Neural cell (in vitro differentiated cells): Measurements from ENCODE around the gene ASCL2. TPM values are rescaled to one million over a fixed set of nuclear protein-coding genes. Genes with fewer than 3 reads are reported as not detected.
A peak's percentile ranks its signal among the peaks of the same experiment; 100 is the strongest.

Experiments used
- H2AFZ ChIP-seq: fragments of 200-600, 300-800 bp; sonication (generic), shearing (Covaris generic); 2 replicates; pipeline ENCODE4 v1.6.0; 2014; ENCODE audit warnings: low read depth, mild to moderate bottlenecking, antibody characterized with exemption, low read length, moderate library complexity
- H3F3A ChIP-seq: fragments of 200-600 bp; shearing (Covaris generic); 2 replicates; pipeline ENCODE4 v1.6.1; 2016; ENCODE audit warnings: mild to moderate bottlenecking, moderate library complexity, mixed read lengths, antibody characterized with exemption, low read length; ENCODE audit not compliant: insufficient read depth, poor library complexity, severe bottlenecking
- H3K27ac ChIP-seq: fragments of 200-600, 300-800 bp; sonication (generic), shearing (Covaris generic); 2 replicates; pipeline ENCODE4 v1.5.1; 2014; ENCODE audit warnings: mild to moderate bottlenecking, low read length, moderate library complexity
- H3K27me3 ChIP-seq: fragments of 300-800, 200-600 bp; sonication (generic), shearing (Covaris generic); 2 replicates; pipeline ENCODE4 v1.6.0; 2014; ENCODE audit warnings: mild to moderate bottlenecking, low read depth, low read length, moderate library complexity; ENCODE audit not compliant: insufficient read depth
- H3K36me3 ChIP-seq: fragments of 300-800, 200-600 bp; sonication (generic), shearing (Covaris generic); 2 replicates; pipeline ENCODE4 v1.5.1; 2014; ENCODE audit warnings: mild to moderate bottlenecking, antibody characterized with exemption, low read length, moderate library complexity; ENCODE audit not compliant: insufficient read depth
- H3K4me2 ChIP-seq: fragments of 300-800, 200-600 bp; sonication (generic), shearing (Covaris generic); 2 replicates; pipeline ENCODE4 v1.6.0; 2014; ENCODE audit warnings: mild to moderate bottlenecking, low read length
- H3K4me3 ChIP-seq: fragments of 300-800, 200-600 bp; sonication (generic), shearing (Covaris generic); 2 replicates; pipeline ENCODE4 v1.5.1; 2014; ENCODE audit warnings: mild to moderate bottlenecking, low read length, moderate library complexity
- H3K79me2 ChIP-seq: fragments of 200-600 bp; shearing (Covaris generic); replicated peaks from 2 replicates; pipeline ENCODE4 v1.6.0; 2014; ENCODE audit warnings: mild to moderate bottlenecking, low read length, moderate library complexity; ENCODE audit not compliant: insufficient read depth
- H3K9ac ChIP-seq: fragments of 300-800, 200-600 bp; sonication (generic), shearing (Covaris generic); 2 replicates; pipeline ENCODE4 v1.6.1; 2016; ENCODE audit warnings: mild to moderate bottlenecking, low read length, mixed read lengths
- H3K9me2 ChIP-seq: fragments of 200-600 bp; shearing (Covaris generic); 2 replicates; pipeline ENCODE4 v1.6.1; 2016; ENCODE audit warnings: mild to moderate bottlenecking, low read length, mixed read lengths; ENCODE audit not compliant: insufficient read depth
- H3K9me3 ChIP-seq: fragments of 200-600, 300-800 bp; sonication (generic), shearing (Covaris generic); 2 replicates; pipeline ENCODE4 v1.6.1; 2016; ENCODE audit warnings: mild to moderate bottlenecking, mixed run types, low read length, moderate library complexity, mixed read lengths
- H4K20me1 ChIP-seq: fragments of 200-600 bp; shearing (Covaris generic); 2 replicates; pipeline ENCODE4 v1.6.1; 2016; ENCODE audit warnings: mild to moderate bottlenecking, mixed run types; ENCODE audit not compliant: insufficient read depth
- EP300 ChIP-seq: fragments of 450-650 bp; conservative IDR thresholded peaks from 2 replicates; pipeline ENCODE4 v1.6.1; 2014; ENCODE audit warnings: antibody characterized with exemption, mild to moderate bottlenecking, moderate library complexity; ENCODE audit not compliant: poor library complexity, severe bottlenecking
- EZH2 ChIP-seq: fragments of 200-600, 300-800 bp; shearing (Covaris generic), sonication (generic); IDR thresholded peaks from 2 replicates; pipeline ENCODE4 v1.6.1; 2014; ENCODE audit warnings: antibody characterized with exemption, low read length, borderline replicate concordance, mild to moderate bottlenecking; ENCODE audit not compliant: insufficient read depth, poor library complexity, severe bottlenecking
- MXI1 ChIP-seq: fragments of 450-650 bp; conservative IDR thresholded peaks from 2 replicates; pipeline ENCODE4 v1.6.1; 2014; ENCODE audit warnings: antibody characterized with exemption, mild to moderate bottlenecking; ENCODE audit not compliant: poor library complexity, severe bottlenecking
- POLR2AphosphoS5 ChIP-seq: IDR thresholded peaks from 2 replicates; pipeline ENCODE4 v1.6.1; 2012
- RAD21 ChIP-seq: fragments of 450-650 bp; conservative IDR thresholded peaks from 2 replicates; pipeline ENCODE4 v1.6.1; 2014; ENCODE audit warnings: antibody characterized with exemption, mild to moderate bottlenecking, moderate library complexity
- REST ChIP-seq: IDR thresholded peaks from 2 replicates; pipeline ENCODE4 v1.6.1; 2012; ENCODE audit warnings: borderline replicate concordance
- SMC3 ChIP-seq: fragments of 450-650 bp; conservative IDR thresholded peaks from 2 replicates; pipeline ENCODE4 v1.6.1; 2014; ENCODE audit warnings: antibody characterized with exemption, mild to moderate bottlenecking, moderate library complexity; ENCODE audit not compliant: poor library complexity
- TAF1 ChIP-seq: IDR thresholded peaks from 2 replicates; pipeline ENCODE4 v1.6.1; 2012; ENCODE audit warnings: low read depth
- polyA plus RNA-seq: library from polyadenylated mRNA; depleted of rRNA; stranded (reverse); fragments of >200 nt; gene quantifications from 2 replicates; pipeline ENCODE4 v1.2.3, GENCODE V29; 2014
- TF ChIP-seq, protein P1 (sequence below): fragments of 450-650 bp; IDR thresholded peaks from 2 replicates; pipeline ENCODE4 v1.5.1; 2014; ENCODE audit warnings: antibody characterized with exemption, mild to moderate bottlenecking, moderate library complexity; ENCODE audit not compliant: poor library complexity, severe bottlenecking

Gene ASCL2
- polyA plus RNA-seq, 1 donor from 2014 or later = not detected

- Histone ChIP-seq H3K9me3 (no peaks in the 10 kb centered on the region), H3K27me3 (no peaks in the 10 kb centered on the region), H4K20me1 (no peaks in the 10 kb centered on the region), H3K79me2 (no peaks in the 10 kb centered on the region), H3F3A (no peaks in the 10 kb centered on the region), H3K9ac (no peak overlapping the region), H3K27ac (no peak overlapping the region), H3K9me2 (no peaks in the 10 kb centered on the region), H2AFZ (no peak overlapping the region), H3K4me3 (no peak overlapping the region), H3K4me2 (no peak overlapping the region), H3K36me3 (no peaks in the 10 kb centered on the region)
- TF ChIP-seq EZH2 (no peak), TAF1 (no peak), EP300 (no peak), MXI1 (no peak), REST (no peak), POLR2AphosphoS5 (no peak), SMC3 (no peak), RAD21 (no peak)
- TF ChIP-seq, protein P1, sequence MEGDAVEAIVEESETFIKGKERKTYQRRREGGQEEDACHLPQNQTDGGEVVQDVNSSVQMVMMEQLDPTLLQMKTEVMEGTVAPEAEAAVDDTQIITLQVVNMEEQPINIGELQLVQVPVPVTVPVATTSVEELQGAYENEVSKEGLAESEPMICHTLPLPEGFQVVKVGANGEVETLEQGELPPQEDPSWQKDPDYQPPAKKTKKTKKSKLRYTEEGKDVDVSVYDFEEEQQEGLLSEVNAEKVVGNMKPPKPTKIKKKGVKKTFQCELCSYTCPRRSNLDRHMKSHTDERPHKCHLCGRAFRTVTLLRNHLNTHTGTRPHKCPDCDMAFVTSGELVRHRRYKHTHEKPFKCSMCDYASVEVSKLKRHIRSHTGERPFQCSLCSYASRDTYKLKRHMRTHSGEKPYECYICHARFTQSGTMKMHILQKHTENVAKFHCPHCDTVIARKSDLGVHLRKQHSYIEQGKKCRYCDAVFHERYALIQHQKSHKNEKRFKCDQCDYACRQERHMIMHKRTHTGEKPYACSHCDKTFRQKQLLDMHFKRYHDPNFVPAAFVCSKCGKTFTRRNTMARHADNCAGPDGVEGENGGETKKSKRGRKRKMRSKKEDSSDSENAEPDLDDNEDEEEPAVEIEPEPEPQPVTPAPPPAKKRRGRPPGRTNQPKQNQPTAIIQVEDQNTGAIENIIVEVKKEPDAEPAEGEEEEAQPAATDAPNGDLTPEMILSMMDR = no peak
These were observed 35.5 kb upstream of the ASCL2 start for GRCh38 chr11:2305788-2306451.

- no peak overlapping the region for H2AFZ ChIP-seq
These were observed 34.9 kb upstream of the ASCL2 start for GRCh38 chr11:2305140-2305778.

More at GRCh38 chr11:2305140-2305778, 34.9 kb upstream of the ASCL2 start:
- TF ChIP-seq SMC3 (no peak), MXI1 (no peak)
- TF ChIP-seq, protein P1 = peak; percentile 23
- Histone ChIP-seq H3K9me2 (no peaks in the 10 kb centered on the region), H3K4me3 (no peak overlapping the region), H3K4me2 (no peak overlapping the region), H3K27me3 (no peaks in the 10 kb centered on the region), H3K79me2 (no peaks in the 10 kb centered on the region), H3K9me3 (no peaks in the 10 kb centered on the region), H3F3A (no peaks in the 10 kb centered on the region), H3K27ac (no peak overlapping the region), H4K20me1 (no peaks in the 10 kb centered on the region), H3K36me3 (no peaks in the 10 kb centered on the region), H3K9ac (no peak overlapping the region)
